GM21367 (cell line): ENCODE results near the gene ZFAND6.

ENCODE experiments used
- ATAC-seq: cut with Tn5 transposase; IDR thresholded peaks from one replicate; pipeline ENCODE4 v1.9.1; 2021; ENCODE audit not compliant: unreplicated experiment

The ZFAND6 gene

DNA sequence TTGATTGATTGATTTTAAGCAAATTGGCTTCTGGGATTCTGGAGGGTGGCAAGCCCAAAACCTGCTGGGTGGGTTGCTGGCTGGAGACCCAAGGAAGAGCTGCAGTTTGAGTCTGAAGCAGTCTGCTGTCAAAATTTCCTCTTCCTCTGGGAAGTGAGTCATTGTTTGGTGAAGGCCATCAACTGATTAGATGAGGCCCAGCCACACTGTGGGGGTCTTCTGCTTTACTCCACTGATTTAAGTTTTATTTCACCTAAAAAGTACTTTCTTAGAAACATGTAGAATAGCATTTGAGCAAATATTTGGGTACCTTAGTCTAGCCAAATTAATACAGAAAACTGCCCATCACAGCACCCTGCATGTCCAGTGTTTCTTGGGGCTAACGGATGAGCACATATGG, 127.1 kb downstream of the ZFAND6 start:
- ATAC-seq: no peak
